ENCODE results near the gene DCX. TPM values are rescaled to one million over a fixed set of nuclear protein-coding genes. Genes with fewer than 3 reads are reported as not detected.

The DCX gene
- total and polyA plus RNA-seq, 2 donors (not counting 1 experiment from before 2014, with no cell fraction given), result not detected

GRCh38 chrX:111349934-111350333 lies 62.1 kb downstream of the DCX start:
- Histone ChIP-seq H3K9me3 (ENCODE audit: control extremely low read depth in 1 of 3, control insufficient read depth in 2 of 3, insufficient read depth in 1 of 3, low read length in 2 of 3) (no peaks in the 10 kb centered on the region), H3K79me2 (ENCODE audit: control insufficient read depth, insufficient read depth, low read length) (no peaks in the 10 kb centered on the region), H3K36me3 (replicated peaks in 1 of 2; ENCODE audit: control extremely low read depth in 1 of 2, control insufficient read depth in 1 of 2, extremely low read depth in 1 of 2, insufficient read depth in 2 of 2, low read length in 1 of 2) (no peaks in the 10 kb centered on the region), H3K9ac (ENCODE audit: low read length) (no peak overlapping the region), H3K27me3 (replicated peaks in 1 of 4; ENCODE audit: control extremely low read depth in 1 of 4, control insufficient read depth in 3 of 4, insufficient read depth in 4 of 4, low read length in 3 of 4) (no peaks in the 10 kb centered on the region), H3K4me3 (ENCODE audit: control extremely low read depth in 1 of 5, extremely low read depth in 1 of 5, insufficient read depth in 1 of 5, low read depth in 2 of 5, low read length in 4 of 5) (no peak overlapping the region), H2AFZ (ENCODE audit: insufficient read depth, low read depth, low read length, poor library complexity, severe bottlenecking) (no peak overlapping the region), H3K4me1 (ENCODE audit: control insufficient read depth in 2 of 2, insufficient read depth in 2 of 2, low read length in 2 of 2) (no peaks in the 10 kb centered on the region), H3K27ac (ENCODE audit: low read length in 2 of 2) (no peak overlapping the region), H4K20me1 (ENCODE audit: control insufficient read depth, insufficient read depth, low read length, poor library complexity, severe bottlenecking) (no peaks in the 10 kb centered on the region), H3K4me2 (replicated peaks; ENCODE audit: low read depth, low read length, poor library complexity, severe bottlenecking) (no peak overlapping the region)
- no peak overlapping the region for H3K27ac Mint-ChIP-seq
- intact Hi-C loops (cut with micrococcal nuclease), result no loop called here
- no peaks in the 10 kb centered on the region for H3K27me3 Mint-ChIP-seq
- no peaks in the 10 kb centered on the region for H3K4me1 Mint-ChIP-seq
- no peak for DNase-seq
- no peak for TF ChIP-seq CTCF (IDR thresholded peaks at IDR 0.05)
- TF ChIP-seq EZH2 (IDR thresholded peaks at IDR 0.05; ENCODE audit: borderline replicate concordance, insufficient read depth, low read depth, low read length, poor library complexity, severe bottlenecking), result no peak
- no peak overlapping the region for H3K4me3 Mint-ChIP-seq
- ChIA-PET POLR2A (no interaction called here), CTCF (no interaction called here)
- no peak for ATAC-seq (ENCODE audit: low read depth)
- H3K9me3 Mint-ChIP-seq (ENCODE audit: insufficient read depth), result peaks cover 3% of the 10 kb centered on the region

- POLR2A ChIA-PET, result no interaction called here
- 41% methylated on average over 2 of the region's 3 CpGs for WGBS (ENCODE audit: insufficient coverage)
- CTCF ChIA-PET, result no interaction called here
- no peak for TF ChIP-seq CTCF (IDR thresholded peaks at IDR 0.05)
- no peak for TF ChIP-seq EZH2 (IDR thresholded peaks at IDR 0.05; ENCODE audit: borderline replicate concordance, insufficient read depth, low read depth, low read length, poor library complexity, severe bottlenecking)
- no peak overlapping the region for H2AFZ ChIP-seq (ENCODE audit: insufficient read depth, low read depth, low read length, poor library complexity, severe bottlenecking)
- H3K4me3 Mint-ChIP-seq, result no peak overlapping the region
- H3K9ac ChIP-seq (ENCODE audit: low read length), result no peak overlapping the region
- no peak overlapping the region for H3K27ac Mint-ChIP-seq
- H3K9me3 ChIP-seq (ENCODE audit: control extremely low read depth in 1 of 3, control insufficient read depth in 2 of 3, insufficient read depth in 1 of 3, low read length in 2 of 3), result no peaks in the 10 kb centered on the region
- no peaks in the 10 kb centered on the region for H3K36me3 ChIP-seq (replicated peaks in 1 of 2; ENCODE audit: control extremely low read depth in 1 of 2, control insufficient read depth in 1 of 2, extremely low read depth in 1 of 2, insufficient read depth in 2 of 2, low read length in 1 of 2)
- H3K4me2 ChIP-seq (replicated peaks; ENCODE audit: low read depth, low read length, poor library complexity, severe bottlenecking), result no peak overlapping the region
- no peaks in the 10 kb centered on the region for H3K27me3 Mint-ChIP-seq
- H3K27ac ChIP-seq (ENCODE audit: low read length in 2 of 2), result no peak overlapping the region
- H3K79me2 ChIP-seq (ENCODE audit: control insufficient read depth, insufficient read depth, low read length), result no peaks in the 10 kb centered on the region
- no peak overlapping the region for H3K4me3 ChIP-seq (ENCODE audit: control extremely low read depth in 1 of 5, extremely low read depth in 1 of 5, insufficient read depth in 1 of 5, low read depth in 2 of 5, low read length in 4 of 5)
- H3K27me3 ChIP-seq (replicated peaks in 1 of 4; ENCODE audit: control extremely low read depth in 1 of 4, control insufficient read depth in 3 of 4, insufficient read depth in 4 of 4, low read length in 3 of 4), result no peaks in the 10 kb centered on the region
- intact Hi-C loops (cut with micrococcal nuclease), result no loop called here
- H4K20me1 ChIP-seq (ENCODE audit: control insufficient read depth, insufficient read depth, low read length, poor library complexity, severe bottlenecking), result no peaks in the 10 kb centered on the region
- no peaks in the 10 kb centered on the region for H3K4me1 ChIP-seq (ENCODE audit: control insufficient read depth in 2 of 2, insufficient read depth in 2 of 2, low read length in 2 of 2)
- DNase-seq, result no peak
- peaks cover 3% of the 10 kb centered on the region for H3K9me3 Mint-ChIP-seq (ENCODE audit: insufficient read depth)
- no peaks in the 10 kb centered on the region for H3K4me1 Mint-ChIP-seq
- ATAC-seq (ENCODE audit: low read depth), result no peak
Measured at GRCh38 chrX:111349101-111349500, 62.9 kb downstream of the DCX start.

All from B cell (primary cell).